ENCODE data around the gene NPRL2.

NPRL2 gene

DNA sequence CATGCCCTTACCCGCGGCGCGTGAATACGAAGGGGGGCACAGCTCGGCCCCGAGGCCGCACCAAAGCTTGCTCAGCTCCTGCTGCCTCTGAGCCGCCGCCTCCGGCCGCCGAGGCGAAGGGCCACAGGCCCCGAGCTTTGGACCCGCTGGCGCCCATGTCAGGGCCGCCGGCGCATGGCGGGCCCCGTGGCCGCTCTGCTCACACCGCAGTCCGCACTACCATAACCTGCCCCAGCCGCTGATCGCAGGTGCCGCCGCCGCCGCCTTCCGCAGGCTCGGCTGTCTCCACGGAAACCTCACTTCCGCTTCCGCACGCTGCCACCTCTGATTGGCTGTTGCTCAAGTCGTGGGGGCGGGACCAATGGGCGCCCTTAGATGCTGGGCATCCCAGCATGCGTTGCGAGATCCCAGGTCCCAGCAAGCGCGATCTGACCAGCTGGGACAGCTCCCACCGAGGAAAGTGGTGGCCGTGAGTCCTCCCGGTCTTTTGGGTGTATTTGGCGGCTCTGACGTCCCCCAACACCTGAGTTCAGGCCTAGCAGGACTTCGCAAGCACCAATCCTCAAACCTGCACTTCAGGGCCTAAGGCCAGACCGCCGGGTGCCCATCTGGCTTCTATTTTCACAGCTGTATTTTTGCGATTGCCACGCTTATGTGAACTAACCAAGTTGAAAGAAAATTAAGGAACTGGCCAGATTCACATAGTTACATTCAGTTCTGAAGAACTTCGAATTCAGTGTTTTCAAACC lies 22.5 kb downstream of the NPRL2 start, which contains the start of gene TUSC2:
Gene TUSC2, minus strand, starts transcription at position 281 of the 749 bp plus-strand sequence. Its CDS starts 124 bp downstream, at position 157.
- peak; percentile 87 to 91 for DNase-seq (ENCODE audit: low read depth in 2 of 2)

DNA sequence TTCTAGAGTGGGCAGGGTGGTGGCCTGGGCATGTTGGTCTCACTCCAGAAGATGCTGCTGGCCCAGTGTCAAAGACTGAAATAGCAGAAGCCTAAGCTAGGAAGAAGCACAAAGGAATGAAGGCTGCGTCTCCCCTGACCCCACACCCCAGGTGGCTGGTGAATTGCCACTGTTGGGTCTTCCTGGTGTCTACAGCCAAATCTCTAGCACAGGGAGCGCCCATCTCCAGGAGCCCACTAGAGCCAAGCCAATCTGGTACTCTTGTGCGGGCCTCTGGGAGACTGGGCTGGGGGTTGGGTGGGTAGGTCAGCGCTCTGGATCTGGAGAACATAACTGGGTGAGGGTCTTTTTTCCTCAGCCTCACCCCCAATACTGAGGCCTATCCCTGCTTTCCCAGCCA lies 23.4 kb downstream of the NPRL2 start:
- DNase-seq (ENCODE audit: low read depth in 2 of 2), result no peak

DNA sequence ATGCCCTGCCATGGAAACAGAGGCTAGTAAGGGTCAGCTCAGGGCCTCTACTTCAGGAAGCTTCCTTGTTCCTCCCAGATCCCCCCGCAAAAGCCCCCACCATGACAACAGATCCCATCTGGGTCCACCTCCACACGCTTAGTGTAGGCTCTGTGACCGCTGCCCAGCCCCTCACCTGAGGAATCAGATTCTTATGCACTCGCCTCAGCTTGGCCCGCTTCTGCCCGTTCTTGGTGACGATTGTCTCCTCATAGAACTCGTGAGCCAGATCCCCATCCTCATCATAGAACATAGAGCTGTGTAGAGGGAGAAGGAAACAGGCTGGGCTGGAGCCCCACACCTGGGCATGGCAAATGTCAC lies 24.4 kb downstream of the NPRL2 start:
- no peak for DNase-seq (ENCODE audit: low read depth in 2 of 2)

DNA sequence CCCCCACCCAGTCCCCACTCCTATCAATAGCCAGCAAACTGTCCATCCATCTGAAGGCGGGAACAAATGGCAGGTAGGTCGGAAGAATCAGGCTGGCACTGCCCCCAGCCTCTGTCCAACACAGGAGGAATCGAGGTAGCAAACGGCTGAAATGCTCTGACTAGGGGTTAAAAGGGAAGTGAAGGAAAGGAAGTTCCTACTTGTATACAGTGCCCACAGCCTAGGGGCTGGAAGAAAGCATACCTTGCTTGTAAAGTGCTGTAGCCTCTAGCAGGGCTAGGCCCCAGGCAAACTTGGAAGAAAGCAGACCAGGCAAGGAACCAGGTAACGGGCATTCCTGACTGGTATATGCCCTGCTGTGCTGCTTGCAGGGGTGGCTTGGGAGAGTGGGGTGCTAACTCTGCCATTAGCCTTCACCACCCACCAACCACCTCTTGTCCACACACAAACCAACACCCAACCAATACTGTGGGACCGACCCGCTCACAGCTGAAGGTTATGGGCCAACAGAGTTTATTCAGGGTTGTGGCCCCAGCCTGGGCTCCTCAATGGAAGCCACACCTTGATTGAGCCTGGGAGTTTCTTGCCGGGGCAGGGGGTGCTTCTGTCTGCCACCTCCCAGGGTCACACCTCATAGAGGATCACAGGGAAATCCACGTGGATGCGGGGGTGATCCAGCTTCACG lies 24.9 kb downstream of the NPRL2 start:
- no peak for DNase-seq (ENCODE audit: low read depth in 2 of 2)

DNA sequence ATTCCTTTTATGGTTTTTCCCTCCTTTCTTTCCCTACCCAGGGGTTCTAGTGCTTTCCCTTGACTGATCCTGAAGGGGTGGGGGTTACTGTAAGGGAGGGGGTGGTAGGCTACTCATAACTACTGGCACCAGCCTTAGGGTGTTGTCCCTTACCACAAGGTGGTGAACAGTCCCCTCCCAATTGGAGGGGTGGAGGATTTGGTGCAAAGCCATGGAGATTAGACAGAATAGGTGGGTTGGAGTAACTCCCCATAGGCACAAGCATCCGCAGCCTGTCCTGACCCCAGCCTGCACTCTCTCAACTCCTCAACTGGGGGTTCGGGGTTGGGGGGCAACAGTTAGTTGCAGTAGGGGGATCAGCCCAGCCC lies 25.5 kb downstream of the NPRL2 start:
- no peak for DNase-seq (ENCODE audit: low read depth in 2 of 2)

DNA sequence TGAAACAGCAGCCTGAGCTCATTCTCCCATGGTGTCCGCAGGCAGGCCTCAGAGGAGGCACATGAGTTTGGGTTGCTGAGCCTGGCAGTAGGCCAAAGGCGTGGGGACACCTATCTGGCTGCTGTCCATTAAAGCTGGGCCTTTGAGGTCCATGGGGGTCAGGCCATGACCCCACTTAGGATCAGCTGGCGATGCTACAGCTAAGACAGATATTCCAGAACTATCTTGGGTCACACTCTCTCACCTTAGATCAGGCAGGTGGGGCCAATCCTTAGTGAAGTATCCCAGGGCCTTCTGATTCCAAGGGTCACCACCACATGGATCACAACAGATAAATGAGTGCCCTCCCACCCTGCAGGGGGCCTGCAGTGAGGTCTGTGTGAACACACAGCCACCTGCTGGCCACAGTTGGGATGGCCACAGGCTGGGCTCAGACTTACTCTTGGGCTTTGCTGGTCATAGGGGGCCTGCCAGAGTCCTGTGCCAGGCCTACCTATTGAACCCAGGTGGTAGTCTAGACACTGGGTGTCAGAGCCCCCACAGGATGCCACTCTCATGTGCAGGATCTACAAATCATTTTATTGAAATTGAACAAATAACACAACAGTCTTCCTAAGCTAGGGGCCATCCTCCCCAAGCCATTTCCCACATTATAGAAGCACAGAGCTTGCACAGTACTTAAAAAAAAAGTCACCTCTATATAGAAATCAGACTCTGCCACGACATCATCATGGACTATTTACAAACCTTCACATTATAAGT lies 26.0 kb downstream of the NPRL2 start:
- peak in 1 of 2 donors; percentile 30 for DNase-seq (ENCODE audit: low read depth in 2 of 2)

DNA sequence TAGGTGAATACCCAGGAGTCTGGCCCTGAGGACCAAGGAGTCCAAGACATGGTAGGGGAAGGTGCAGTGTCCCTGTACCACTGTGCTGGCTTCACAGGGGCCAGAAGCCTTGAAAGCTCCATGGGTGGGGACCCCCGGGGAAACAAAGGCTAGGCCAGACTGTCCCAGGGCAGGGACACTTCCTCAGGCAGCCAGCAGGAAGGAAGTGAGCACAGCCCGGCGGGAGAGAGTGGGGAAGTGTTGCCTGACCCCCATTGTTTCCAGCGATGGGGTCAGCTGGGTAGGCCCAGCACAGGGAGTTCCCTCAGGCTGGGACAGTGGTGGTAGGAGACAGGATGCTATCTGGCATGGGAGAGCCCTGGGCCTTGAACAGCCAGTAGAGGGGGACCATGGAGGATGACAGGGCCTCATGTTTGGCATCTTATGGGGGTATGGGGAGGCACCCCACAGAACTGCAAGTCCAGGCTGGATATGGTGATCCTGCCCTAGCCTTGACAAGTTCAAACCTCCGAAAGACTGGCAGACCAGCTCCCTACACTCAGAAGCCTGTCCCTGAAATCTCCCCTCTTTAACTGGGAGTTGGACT lies 26.9 kb downstream of the NPRL2 start:
- DNase-seq (ENCODE audit: low read depth in 2 of 2), result no peak

DNA sequence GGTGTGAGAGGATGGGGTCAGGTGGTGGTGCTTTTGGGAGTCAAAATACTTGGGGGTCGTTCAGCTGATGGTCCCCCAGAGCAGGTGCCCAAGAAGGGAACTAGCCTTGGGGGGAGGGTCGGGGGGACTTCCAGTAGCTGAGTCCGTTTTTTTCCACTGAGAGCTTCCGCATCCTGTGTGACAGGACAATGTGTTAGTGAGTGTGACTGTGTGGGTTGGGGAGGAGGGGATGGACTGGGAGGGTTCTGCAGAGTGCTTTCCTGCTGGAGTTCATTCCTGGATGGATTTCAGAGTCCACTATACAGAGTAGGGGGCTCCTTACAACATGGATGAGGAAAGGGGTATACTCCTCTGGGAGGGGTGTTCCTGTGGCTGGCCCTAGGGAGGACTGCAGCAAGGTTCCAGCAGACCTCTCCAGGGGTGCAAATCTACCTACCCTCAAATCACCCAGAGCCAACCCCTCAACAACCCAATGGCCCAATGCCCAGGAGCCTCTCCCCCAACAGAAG lies 27.4 kb downstream of the NPRL2 start:
- no peak for DNase-seq (ENCODE audit: low read depth in 2 of 2)

DNA sequence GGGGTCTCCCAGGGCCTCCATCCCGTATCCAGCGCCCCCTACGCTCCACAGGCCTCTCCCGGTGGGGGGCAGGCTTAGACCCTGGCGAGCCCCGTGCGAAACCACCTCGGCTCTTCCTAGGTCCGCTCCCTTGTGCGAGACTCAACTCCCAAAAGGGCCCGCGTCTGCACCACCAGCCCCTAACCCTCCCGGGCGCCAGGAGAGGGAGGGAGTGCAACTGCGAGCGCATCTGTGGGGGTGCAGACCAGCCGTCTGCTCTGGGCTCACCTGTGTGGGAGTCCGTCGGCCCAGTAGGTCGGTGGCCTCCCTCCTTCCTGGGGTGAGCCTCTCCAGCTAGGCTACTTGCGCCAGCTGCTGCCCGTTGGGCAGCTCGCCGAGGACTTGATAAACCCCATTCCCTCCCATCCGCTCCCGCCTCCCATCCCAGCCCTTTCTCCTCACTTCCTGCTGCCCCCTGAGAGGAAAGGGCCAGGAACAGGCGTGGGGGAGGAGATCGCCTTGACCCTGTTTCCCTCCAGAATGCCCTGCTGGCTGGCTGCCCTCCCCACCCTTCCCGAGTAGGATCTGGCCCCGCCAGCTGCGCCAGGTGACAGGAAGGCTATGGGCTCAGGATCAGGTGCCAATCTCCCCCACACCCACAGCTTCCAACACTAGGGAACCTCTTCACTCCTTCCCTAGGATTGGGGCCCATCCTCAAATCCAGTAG lies 28.0 kb downstream of the NPRL2 start, which contains the start of gene HYAL2:
Gene HYAL2, minus strand, starts transcription at position 360 of the 706 bp plus-strand sequence. CDS start 2,256 bp downstream, outside the sequence.
- no peak for DNase-seq (ENCODE audit: low read depth in 2 of 2)

DNA sequence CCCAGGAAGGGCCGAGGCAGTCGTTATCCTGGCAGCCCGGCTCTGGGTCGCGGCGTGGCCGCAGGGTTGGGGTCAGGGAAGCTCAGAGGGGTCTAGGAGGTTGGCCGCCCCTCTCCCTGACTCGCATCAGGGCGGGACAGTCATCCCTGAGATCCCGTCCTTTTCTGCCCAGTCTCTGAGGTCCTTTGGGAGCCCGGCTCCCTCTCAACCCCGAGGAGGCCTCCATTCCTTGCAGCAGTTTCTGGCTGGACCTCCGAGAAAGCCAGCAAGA lies 28.5 kb downstream of the NPRL2 start:
- no peak for DNase-seq (ENCODE audit: low read depth in 2 of 2)

DNA sequence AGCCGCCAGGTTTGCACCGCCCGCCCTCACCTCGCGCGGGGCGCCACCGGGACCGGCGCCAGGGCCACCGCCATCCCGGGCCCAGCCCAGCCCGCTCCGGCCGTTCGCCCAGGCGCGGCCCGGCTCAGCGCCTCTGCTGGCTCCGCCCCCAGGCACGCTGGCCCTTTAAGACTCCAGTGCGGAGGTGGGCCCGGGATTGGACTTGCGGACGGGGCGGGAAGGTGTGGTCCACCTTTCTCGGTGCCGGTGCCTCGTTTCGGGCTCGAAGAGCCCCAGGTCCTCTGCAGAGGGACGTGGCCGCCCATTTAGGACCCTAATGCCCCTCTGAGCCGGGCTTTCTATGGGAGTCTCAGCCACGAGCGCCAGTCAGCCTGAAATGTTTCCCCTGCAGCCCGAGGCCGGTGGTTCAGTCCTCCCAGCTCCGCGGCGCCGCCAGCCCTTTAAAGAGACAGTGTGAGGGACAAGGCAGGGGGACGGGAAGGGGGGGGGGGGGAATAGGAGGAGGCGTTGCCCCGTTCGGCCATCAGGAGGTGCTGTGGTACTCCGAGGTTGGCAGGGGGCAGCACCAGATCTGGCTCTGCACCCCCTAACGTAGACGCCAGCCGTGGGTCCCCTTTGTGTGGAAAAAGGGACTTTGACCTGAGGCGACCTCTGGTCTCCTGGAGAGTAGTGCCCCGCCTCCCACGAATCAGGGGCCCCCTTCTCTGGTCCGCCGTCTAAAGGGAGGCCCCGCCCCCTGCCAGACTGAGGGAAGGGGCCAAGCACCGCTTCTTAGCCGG lies 29.1 kb downstream of the NPRL2 start:
- DNase-seq (ENCODE audit: low read depth in 2 of 2), result peak; percentile 57 to 58

DNA sequence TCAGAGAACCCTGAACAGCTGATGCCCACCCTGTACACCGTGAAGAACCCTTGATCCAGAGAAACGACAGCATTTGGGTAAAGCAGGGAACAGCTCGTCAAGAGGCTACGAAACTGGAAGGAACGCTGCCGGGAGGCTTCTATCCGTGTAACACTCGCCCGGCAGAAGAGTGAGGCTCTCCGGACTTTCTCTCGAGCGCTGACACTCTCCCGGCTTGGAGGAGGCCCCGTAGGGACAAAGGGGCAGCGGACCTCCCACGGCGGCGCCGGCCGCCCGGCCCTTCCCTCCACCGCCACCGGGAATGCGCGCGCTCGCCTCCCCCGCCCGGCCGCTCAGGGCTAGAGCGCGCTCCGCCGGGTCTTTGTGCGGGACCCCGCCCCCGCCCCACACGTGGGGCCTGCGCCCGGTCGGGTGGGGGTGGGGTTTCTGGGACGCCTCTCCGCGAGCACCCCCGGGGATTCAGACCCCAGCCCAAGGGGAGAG lies 29.7 kb downstream of the NPRL2 start:
- DNase-seq (ENCODE audit: low read depth in 2 of 2), result peak in 1 of 2 donors; percentile 26

DNA sequence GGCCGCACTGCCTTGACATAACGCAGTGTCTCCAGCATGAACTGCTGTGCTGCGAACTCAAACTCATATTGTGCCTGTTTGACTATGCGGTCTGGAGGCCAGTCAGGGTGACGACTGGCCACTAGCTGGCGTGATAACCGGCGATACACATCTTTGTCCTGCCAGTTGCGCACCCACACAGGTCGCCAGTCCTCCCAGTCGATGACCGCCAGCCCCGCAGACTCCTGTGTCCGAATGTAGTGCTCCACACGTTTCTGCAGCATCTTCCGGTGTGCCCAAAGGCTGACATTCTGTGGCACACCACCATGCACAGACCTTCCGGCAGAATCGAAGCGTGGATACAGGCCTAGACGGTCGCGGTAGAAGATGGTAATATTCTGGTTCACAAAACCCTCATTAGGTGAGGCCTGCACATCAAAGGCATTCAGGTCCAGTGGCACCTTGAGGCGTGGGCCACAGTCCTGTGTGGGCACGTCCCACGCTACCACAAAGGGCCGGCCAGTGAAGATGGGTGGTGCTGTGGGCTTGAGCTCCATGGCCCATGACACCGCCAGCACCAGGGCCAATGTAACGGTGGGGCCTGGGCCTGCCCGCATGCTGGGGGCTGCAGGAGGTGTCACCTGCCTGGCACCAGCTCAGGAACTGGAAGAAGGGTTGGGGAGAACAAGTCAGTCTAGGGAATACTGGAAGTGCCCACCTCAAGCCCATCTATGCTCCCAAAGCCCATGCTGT lies 30.5 kb downstream of the NPRL2 start:
- no peak for DNase-seq (ENCODE audit: low read depth in 2 of 2)

DNA sequence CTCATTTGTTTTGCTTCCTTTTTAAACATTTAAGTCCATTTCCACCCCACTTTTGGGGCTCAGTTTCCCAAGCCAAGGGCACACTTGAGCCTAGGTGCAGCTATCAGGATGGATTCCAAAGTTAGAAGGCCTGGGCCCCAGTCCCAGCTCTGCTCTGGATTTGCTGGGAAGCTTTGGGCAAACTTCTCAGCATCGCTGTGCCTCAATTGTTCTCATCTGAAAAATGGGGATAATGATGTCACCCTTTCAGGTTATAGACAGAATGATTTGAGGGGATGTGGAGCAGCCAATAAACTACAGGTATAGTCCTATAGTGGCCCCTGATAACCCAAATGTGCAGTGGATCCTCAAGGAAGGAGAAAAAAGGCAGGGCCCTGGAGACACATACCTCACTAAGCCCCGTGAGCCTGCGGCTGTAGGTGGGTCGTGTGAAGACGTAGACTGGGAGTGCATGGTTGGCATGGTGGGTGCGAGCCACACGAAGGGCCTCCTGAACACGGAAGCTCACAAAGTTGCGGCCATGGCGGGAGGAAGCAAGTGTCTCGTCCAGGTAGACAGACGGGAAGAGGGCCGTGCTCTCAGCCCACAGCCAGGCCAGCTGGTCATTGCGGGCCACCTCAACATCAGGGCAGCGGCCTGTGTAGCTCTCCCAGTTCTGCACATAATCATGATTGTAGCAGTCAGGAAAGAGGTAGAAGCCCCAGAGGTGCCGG lies 31.2 kb downstream of the NPRL2 start:
- no peak for DNase-seq (ENCODE audit: low read depth in 2 of 2)

DNA sequence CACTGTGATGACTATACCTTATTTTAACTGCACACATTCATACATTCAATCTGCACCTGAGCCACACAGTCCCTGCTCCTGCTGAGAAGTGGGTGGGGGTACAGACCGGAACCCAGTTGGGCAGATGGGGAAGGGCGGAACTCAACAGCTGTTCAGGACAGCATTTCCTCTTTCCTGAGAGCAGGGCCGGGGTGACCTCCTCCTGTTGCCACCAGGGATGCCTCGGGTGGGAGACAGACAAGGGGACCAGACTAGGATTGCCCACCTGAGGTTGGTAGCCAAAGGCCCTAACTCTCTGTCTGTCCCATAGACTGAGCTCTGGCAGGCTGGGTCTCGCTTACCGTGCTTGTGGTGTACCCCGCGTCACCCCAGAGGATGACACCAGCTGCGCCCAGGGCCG lies 32.0 kb downstream of the NPRL2 start:
- DNase-seq (ENCODE audit: low read depth in 2 of 2), result no peak

DNA sequence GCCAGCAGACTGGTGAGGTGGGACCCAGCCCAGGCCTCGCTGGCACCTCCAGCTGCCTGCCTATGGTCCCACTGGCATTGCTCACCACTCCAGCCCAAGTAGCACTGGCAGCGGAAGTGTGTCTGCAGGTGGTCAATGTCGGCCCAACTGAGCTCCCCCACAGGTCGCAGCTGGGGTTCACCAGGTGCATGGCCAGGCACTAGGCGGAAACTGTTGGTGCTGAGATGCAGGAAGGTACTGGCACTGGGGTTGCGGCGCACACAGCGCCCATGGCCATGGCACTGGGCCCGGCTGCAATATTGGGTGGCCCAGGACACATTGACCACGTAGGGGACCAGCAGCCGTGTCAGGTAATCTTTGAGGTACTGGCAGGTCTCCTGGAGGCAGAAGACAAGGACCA lies 32.4 kb downstream of the NPRL2 start:
- no peak for DNase-seq (ENCODE audit: low read depth in 2 of 2)

DNA sequence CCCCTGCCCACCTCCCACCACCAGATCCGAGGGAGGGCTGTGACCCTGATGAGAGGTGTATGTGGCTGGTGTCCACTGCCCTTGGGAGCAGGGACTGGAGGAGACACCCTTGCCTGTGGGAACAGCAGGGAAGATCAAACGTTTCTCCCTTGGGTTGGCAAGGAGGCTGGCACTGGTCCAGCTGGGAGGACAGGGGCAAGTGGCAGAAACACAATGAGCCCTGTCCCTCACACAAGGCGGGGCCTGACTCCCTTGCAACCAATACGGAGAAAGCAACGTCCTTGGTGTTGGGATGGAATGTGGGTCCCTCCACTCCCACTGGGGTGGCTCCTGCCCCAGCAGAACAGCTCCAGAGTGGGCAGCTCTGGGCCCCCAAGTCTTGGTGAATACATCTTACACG lies 33.3 kb downstream of the NPRL2 start:
- no peak for DNase-seq (ENCODE audit: low read depth in 2 of 2)

DNA sequence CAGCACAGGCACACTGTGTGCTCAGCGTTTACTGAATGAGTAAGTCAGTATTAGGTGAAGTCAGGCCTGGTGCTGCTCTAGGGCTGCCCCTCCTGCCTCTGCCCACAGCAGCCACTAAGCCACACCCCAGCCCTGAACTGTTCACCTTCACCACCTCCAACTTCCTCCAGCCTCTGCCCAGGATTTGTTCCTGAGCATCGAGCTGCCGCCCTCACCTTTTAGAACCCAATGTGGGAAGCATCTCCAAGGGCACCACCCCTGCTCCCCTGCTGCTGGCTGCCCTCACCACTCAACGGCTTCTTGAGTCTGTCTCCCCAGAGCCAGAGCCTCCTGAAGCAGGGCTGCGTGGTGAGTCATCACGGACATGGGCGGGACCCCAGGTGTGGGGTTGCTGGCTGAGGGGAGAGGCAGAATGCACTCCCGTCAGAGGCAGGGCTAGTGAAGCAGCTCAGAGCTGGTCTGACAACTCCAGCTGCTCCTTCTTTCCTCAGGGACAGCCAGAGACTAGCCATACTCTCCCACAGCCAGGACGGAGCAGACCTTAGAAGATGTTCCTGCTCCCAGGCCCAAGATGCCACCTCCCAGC lies 33.8 kb downstream of the NPRL2 start:
- peak in 1 of 2 donors; percentile 60 for DNase-seq (ENCODE audit: low read depth in 2 of 2)

DNA sequence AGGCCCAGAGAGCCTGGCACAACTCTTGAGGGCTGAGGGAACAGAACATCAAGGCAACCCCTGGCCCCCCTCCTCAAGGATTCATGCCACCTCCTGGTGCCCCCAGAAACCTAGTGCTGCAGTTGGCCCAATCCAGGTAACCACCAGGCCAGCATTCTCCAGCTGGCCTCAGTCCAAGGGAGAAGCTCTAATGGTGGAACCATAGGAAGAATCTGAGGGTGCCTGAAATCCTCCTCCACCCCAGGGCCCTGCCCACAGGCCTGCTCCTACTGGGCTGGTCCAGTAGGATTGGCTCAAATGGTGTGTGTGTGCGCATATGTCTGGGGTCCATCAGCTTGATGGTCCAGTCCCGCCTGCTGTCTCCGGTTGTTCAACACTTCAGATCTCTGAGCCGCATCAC lies 35.8 kb downstream of the NPRL2 start:
- DNase-seq (ENCODE audit: low read depth in 2 of 2), result no peak
